Parathyroid adenoma (tissue), 2 donors: ENCODE data around the gene EFHC1.
"Not testable (repeated sequence)": the region's sequence is repeated elsewhere in the genome, so short reads cannot be mapped to it uniquely, and the experiment has no call there.

Experiments used
- H2AFZ ChIP-seq: fragments of 300-600 bp; sonication (generic); one replicate; pipeline ENCODE4 v1.7.0; 2017; ENCODE audit warnings: antibody characterized with exemption, mild to moderate bottlenecking
- H3K27ac ChIP-seq: fragments of 300-600 bp; sonication (generic); one replicate; pipeline ENCODE4 v1.7.0; 2017
- H3K27me3 ChIP-seq: fragments of 300-600 bp; sonication (generic); one replicate; pipeline ENCODE4 v1.7.0; 2017; ENCODE audit warnings: low read length; ENCODE audit not compliant: control insufficient read depth, insufficient read depth
- H3K36me3 ChIP-seq: fragments of 300-600 bp; sonication (generic); one replicate; pipeline ENCODE4 v1.7.0; 2017; ENCODE audit warnings: low read length; ENCODE audit not compliant: control insufficient read depth, insufficient read depth
- H3K4me1 ChIP-seq: fragments of 300-600 bp; sonication (generic); one replicate; pipeline ENCODE4 v1.7.0; 2017; ENCODE audit warnings: control low read depth
- H3K4me2 ChIP-seq: fragments of 300-600 bp; sonication (generic); one replicate; pipeline ENCODE4 v1.7.0; 2017; ENCODE audit warnings: low read length
- H3K4me3 ChIP-seq: fragments of 300-600 bp; sonication (generic); one replicate; pipeline ENCODE4 v1.7.0; 2017; ENCODE audit warnings: low read depth, low read length
- H3K79me2 ChIP-seq: fragments of 300-600 bp; sonication (generic); one replicate; pipeline ENCODE4 v1.7.0; 2017; ENCODE audit warnings: control low read depth
- H3K9ac ChIP-seq: fragments of 300-600 bp; sonication (generic); one replicate; pipeline ENCODE4 v1.7.0; 2017; ENCODE audit warnings: mild to moderate bottlenecking
- H3K9me3 ChIP-seq: fragments of 300-600 bp; sonication (generic); one replicate; pipeline ENCODE4 v1.7.0; 2017; ENCODE audit warnings: low read length; ENCODE audit not compliant: control insufficient read depth
- CTCF ChIP-seq: fragments of 300-600 bp; sonication (generic); IDR thresholded peaks from one replicate; pipeline ENCODE4 v1.7.0; 2017; ENCODE audit warnings: antibody characterized with exemption, mild to moderate bottlenecking
- donor health status: primary hyperparathyroidism.

The EFHC1 gene

GRCh38 chr6:52423971-52424381, 3.8 kb downstream of the EFHC1 start:
- Histone ChIP-seq H3K9me3 (no peaks in the 10 kb centered on the region), H3K79me2 (peaks cover 9% of the 10 kb centered on the region), H3K27me3 (no peaks in the 10 kb centered on the region), H3K9ac (no peak overlapping the region), H3K27ac (no peak overlapping the region), H3K4me3 (no peak overlapping the region), H3K4me2 (no peak overlapping the region), H3K4me1 (no peaks in the 10 kb centered on the region), H3K36me3 (no peaks in the 10 kb centered on the region), H2AFZ (no peak overlapping the region)
- no peak for TF ChIP-seq CTCF

- no peaks in the 10 kb centered on the region for H3K4me1 ChIP-seq
- no peak for TF ChIP-seq CTCF
- no peak overlapping the region for H3K27ac ChIP-seq
- H3K79me2 ChIP-seq = peaks cover 14% of the 10 kb centered on the region
- no peak overlapping the region for H3K4me2 ChIP-seq
- no peaks in the 10 kb centered on the region for H3K9me3 ChIP-seq
- no peak overlapping the region for H3K9ac ChIP-seq
- H3K4me3 ChIP-seq = no peak overlapping the region
- H3K36me3 ChIP-seq = no peaks in the 10 kb centered on the region
- H3K27me3 ChIP-seq = no peaks in the 10 kb centered on the region
- no peak overlapping the region for H2AFZ ChIP-seq
Observed at GRCh38 chr6:52424513-52424912, 4.4 kb downstream of the EFHC1 start.

GRCh38 chr6:52426667-52427066, 6.5 kb downstream of the EFHC1 start:
- Histone ChIP-seq H2AFZ (no peak overlapping the region), H3K79me2 (peaks cover 19% of the 10 kb centered on the region), H3K4me3 (no peak overlapping the region), H3K4me1 (no peaks in the 10 kb centered on the region), H3K27ac (no peak overlapping the region), H3K4me2 (no peak overlapping the region), H3K9ac (no peak overlapping the region), H3K9me3 (no peaks in the 10 kb centered on the region), H3K27me3 (no peaks in the 10 kb centered on the region), H3K36me3 (no peaks in the 10 kb centered on the region)
- TF ChIP-seq CTCF = no peak

- H3K4me2 ChIP-seq, H3K27ac ChIP-seq, H3K36me3 ChIP-seq, H3K4me3 ChIP-seq, H3K9ac ChIP-seq, H2AFZ ChIP-seq, H3K9me3 ChIP-seq, H3K27me3 ChIP-seq, H3K4me1 ChIP-seq: not testable (repeated sequence)
- H3K79me2 ChIP-seq = peaks cover 25% of the 10 kb centered on the region
Observed at GRCh38 chr6:52433294-52433693, 13.2 kb downstream of the EFHC1 start.

GRCh38 chr6:52435345-52435744, 15.2 kb downstream of the EFHC1 start:
- Histone ChIP-seq H3K36me3 (no peaks in the 10 kb centered on the region), H3K4me3 (no peak overlapping the region), H3K27me3 (no peaks in the 10 kb centered on the region), H3K79me2 (peaks cover 8% of the 10 kb centered on the region), H2AFZ (no peak overlapping the region), H3K9ac (no peak overlapping the region), H3K9me3 (no peaks in the 10 kb centered on the region), H3K27ac (no peak overlapping the region), H3K4me1 (no peaks in the 10 kb centered on the region), H3K4me2 (no peak overlapping the region)
- TF ChIP-seq CTCF = no peak
